Stimulated activated CD4-positive, alpha-beta T cell treated with anti-CD3 and anti-CD28 coated beads, Interleukin-1b, Interleukin-23, amount 100 ng/mL, for 4 hours (primary cell): ENCODE measurements around the gene SDK1.

Source experiments
- DNase-seq, 2 donors: peaks; one replicate each; pipeline ENCODE4 v3.0.0-alpha.2; 2020; ENCODE audit warnings: low read depth in 2 of 2

SDK1 gene

GRCh38 chr7:4268040-4268965, 967.3 kb downstream of the SDK1 start:
- no peak for DNase-seq

GRCh38 chr7:4269086-4269485, 968.0 kb downstream of the SDK1 start:
- DNase-seq: no peak

GRCh38 chr7:4269746-4270145, 968.7 kb downstream of the SDK1 start:
- DNase-seq: no peak

- no peak for DNase-seq
Measured at GRCh38 chr7:4270268-4270667, 969.2 kb downstream of the SDK1 start.

GRCh38 chr7:4270941-4271715, 970.1 kb downstream of the SDK1 start:
- DNase-seq: no peak

GRCh38 chr7:4271716-4272015, 970.6 kb downstream of the SDK1 start:
- no peak for DNase-seq

- DNase-seq: no peak
Measured at GRCh38 chr7:4272141-4272540, 971.1 kb downstream of the SDK1 start.

- DNase-seq: no peak
Measured at GRCh38 chr7:4273566-4274230, 972.6 kb downstream of the SDK1 start.

- DNase-seq: no peak
Measured at GRCh38 chr7:4274286-4274685, 973.2 kb downstream of the SDK1 start.

GRCh38 chr7:4277936-4278335, 976.9 kb downstream of the SDK1 start:
- DNase-seq: no peak

GRCh38 chr7:4279216-4279615, 978.2 kb downstream of the SDK1 start:
- DNase-seq: no peak

GRCh38 chr7:4281231-4281993, 980.4 kb downstream of the SDK1 start:
- DNase-seq: no peak

GRCh38 chr7:4282434-4283223, 981.6 kb downstream of the SDK1 start:
- no peak for DNase-seq

- no peak for DNase-seq
Measured at GRCh38 chr7:4286351-4286750, 985.3 kb downstream of the SDK1 start.

GRCh38 chr7:4288791-4289394, 987.8 kb downstream of the SDK1 start:
- no peak for DNase-seq

GRCh38 chr7:4297165-4297917, 996.3 kb downstream of the SDK1 start:
- no peak for DNase-seq

GRCh38 chr7:4297918-4298219, 996.8 kb downstream of the SDK1 start:
- no peak for DNase-seq

- DNase-seq: no peak
Measured at GRCh38 chr7:4299431-4299830, 998.4 kb downstream of the SDK1 start.

GRCh38 chr7:4302203-4302905, 1001.3 kb downstream of the SDK1 start:
- DNase-seq: no peak
